Measurements from ENCODE around the gene FCMR. TPM values are rescaled to one million over a fixed set of nuclear protein-coding genes. Genes with fewer than 3 reads are reported as not detected.

FCMR gene
- total RNA-seq, 4 donors from 2014 or later: 1.8 to 3.1 (median 2.6) TPM

- H3K4me3 ChIP-seq: no peak overlapping the region
- no peaks in the 10 kb centered on the region for H3K9me3 ChIP-seq
- DNase-seq (ENCODE audit: low spot score in 2 of 2): no peak
- H3K27me3 ChIP-seq: peaks cover 0 to 34% of the 10 kb centered on the region in 2 donors
- no peak overlapping the region for H3K27ac ChIP-seq
- no peaks in the 10 kb centered on the region for H3K36me3 ChIP-seq
- TF ChIP-seq POLR2A (IDR thresholded peaks at IDR 0.05) (no peak), EP300 (IDR thresholded peaks at IDR 0.05) (no peak), CTCF (IDR thresholded peaks at IDR 0.05) (no peak)
- peaks cover 0 to 20% (median 15%) of the 10 kb centered on the region in 4 donors for H3K4me1 ChIP-seq
- 90 to 91% methylated on average over 10 of the region's 10 CpGs for WGBS, 2 donors
Observed at GRCh38 chr1:206908038-206908437, 13.7 kb downstream of the FCMR start.

- Histone ChIP-seq H3K27me3 (peaks cover 0 to 34% of the 10 kb centered on the region in 2 donors), H3K4me1 (peaks cover 0 to 20% (median 13%) of the 10 kb centered on the region in 4 donors), H3K36me3 (no peaks in the 10 kb centered on the region), H3K4me3 (no peak overlapping the region), H3K27ac (no peak overlapping the region), H3K9me3 (no peaks in the 10 kb centered on the region)
- TF ChIP-seq CTCF (IDR thresholded peaks at IDR 0.05): no peak
- TF ChIP-seq POLR2A (IDR thresholded peaks at IDR 0.05): no peak
- TF ChIP-seq EP300 (IDR thresholded peaks at IDR 0.05): no peak
- WGBS, 2 donors: 74 to 79% methylated on average over 21 to 23 of the region's 23 CpGs
- no peak for DNase-seq (ENCODE audit: low spot score in 2 of 2)
Observed at GRCh38 chr1:206907304-206907991, 14.3 kb downstream of the FCMR start.

GRCh38 chr1:206905295-206906164 lies 16.2 kb downstream of the FCMR start:
- DNase-seq (ENCODE audit: low spot score in 2 of 2): no peak
- peaks cover 0 to 34% of the 10 kb centered on the region in 2 donors for H3K27me3 ChIP-seq
- peaks cover 0 to 15% (median 11%) of the 10 kb centered on the region in 4 donors for H3K4me1 ChIP-seq
- no peak overlapping the region for H3K4me3 ChIP-seq
- H3K27ac ChIP-seq: no peak overlapping the region
- TF ChIP-seq POLR2A (IDR thresholded peaks at IDR 0.05) (no peak), CTCF (IDR thresholded peaks at IDR 0.05) (no peak)
- no peaks in the 10 kb centered on the region for H3K36me3 ChIP-seq
- WGBS, 2 donors: 57 to 69% methylated on average over 4 of the region's 4 CpGs
- no peaks in the 10 kb centered on the region for H3K9me3 ChIP-seq

GRCh38 chr1:206904423-206905142 lies 17.2 kb downstream of the FCMR start:
- no peak for TF ChIP-seq EP300 (IDR thresholded peaks at IDR 0.05)
- no peak for TF ChIP-seq POLR2A (IDR thresholded peaks at IDR 0.05)
- no peak for TF ChIP-seq CTCF (IDR thresholded peaks at IDR 0.05)

More at GRCh38 chr1:206904423-206905142, 17.2 kb downstream of the FCMR start:
- 87 to 91% methylated on average over 10 of the region's 10 CpGs for WGBS, 2 donors
- peaks cover 0 to 8% (median 5%) of the 10 kb centered on the region in 4 donors for H3K4me1 ChIP-seq
- DNase-seq (ENCODE audit: low spot score in 2 of 2): no peak
- no peaks in the 10 kb centered on the region for H3K36me3 ChIP-seq
- no peaks in the 10 kb centered on the region for H3K9me3 ChIP-seq
- no peak overlapping the region for H3K27ac ChIP-seq
- H3K27me3 ChIP-seq: peaks cover 0 to 24% of the 10 kb centered on the region in 2 donors
- no peak overlapping the region for H3K4me3 ChIP-seq

All from tibial nerve (tissue), 4 donors.